Renal cortical epithelial cell (primary cell): Measurements from ENCODE around the gene NMUR1. TPM values are rescaled to one million over a fixed set of nuclear protein-coding genes. Genes with fewer than 3 reads are reported as not detected.

Experiments
- DNase-seq: peaks from one replicate; pipeline ENCODE4 v3.0.0-alpha.2; 2011; ENCODE audit warnings: low read depth
- total RNA-seq: library from RNA; depleted of rRNA; stranded (reverse); fragments of >200 nt; gene quantifications from 2 replicates; pipeline ENCODE4 v1.2.3, GENCODE V29; 2014

Gene NMUR1
- total RNA-seq, 1 donor from 2014 or later, result 0.05 TPM

DNA sequence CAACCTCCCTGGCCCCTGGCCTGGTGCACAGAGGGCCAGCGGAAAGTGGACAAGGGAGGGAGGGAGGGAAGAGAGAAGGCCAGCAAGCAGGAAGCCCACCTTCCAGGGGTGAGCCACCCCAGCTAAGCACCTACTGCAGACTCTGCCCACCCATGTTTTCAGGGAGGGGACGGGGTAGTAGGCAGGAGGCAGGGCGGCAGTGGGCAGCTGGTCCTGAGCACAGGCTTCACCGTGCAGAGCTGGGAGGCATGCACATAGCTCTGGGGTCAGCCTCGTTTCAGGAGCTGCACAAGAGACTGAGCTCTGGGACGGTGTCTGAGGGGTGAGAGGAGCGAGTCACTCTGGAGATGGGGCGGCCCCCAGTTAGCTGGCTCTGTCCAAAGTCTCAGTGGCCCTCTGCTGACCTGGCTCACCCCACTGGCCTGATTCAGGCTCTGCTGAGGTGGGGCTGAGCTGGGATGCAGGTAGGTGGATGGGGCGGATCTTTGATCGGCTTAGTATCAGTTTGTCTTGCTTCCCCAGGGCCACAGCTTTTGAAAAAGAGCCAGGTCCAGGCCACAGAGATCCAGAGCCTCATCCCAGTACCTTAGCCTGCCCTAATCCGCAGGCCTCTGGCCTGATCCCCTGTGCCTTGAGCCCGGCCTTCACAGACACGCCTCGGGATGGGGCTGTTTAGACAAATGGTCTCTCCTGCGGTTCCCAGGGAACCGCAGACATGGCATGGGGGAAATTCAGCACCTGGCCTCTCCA, 3.7 kb downstream of the NMUR1 start:
- no peak for DNase-seq

DNA sequence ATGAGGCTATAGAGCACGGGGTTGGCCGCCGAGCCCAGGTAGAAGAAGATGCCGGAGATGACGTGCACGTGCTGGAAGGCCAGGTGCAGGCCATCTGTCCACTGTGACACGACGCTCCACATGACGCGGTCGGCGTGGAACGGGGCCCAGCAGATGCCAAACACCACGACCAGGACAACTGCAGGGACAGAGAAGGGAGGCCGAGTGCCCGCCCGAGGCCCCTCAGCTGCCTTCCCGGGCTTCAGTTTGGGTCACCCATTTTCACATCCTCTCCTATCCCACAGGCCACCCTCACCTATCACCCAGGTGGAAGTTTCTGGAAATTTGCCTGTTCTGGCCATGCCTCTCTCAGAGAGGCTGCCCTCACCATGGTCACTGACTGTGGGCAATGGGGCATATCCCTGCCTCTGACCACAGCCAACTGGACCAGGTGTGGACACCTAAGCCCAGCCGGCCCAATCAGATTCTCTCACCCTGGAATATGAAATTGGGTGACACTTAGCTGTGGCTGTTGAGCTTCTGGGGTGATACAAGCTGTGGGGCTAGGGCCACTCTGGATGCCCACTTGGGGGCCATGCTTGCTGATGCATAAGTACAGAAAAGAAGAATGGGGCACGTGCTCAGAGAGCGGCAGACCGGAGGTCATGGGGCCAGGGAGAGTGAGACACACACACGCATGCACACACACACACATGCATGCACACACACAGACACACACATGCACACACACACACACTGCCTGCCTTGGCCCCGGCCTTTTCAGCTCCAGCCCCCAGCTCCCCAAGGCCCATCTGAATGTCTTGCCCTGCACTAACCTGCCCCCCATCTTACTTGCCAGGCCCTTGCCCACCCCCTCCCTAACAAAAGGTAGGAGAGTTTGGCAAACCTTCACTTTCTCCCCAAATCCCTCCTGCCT, 4.7 kb downstream of the NMUR1 start:
- no peak for DNase-seq

DNA sequence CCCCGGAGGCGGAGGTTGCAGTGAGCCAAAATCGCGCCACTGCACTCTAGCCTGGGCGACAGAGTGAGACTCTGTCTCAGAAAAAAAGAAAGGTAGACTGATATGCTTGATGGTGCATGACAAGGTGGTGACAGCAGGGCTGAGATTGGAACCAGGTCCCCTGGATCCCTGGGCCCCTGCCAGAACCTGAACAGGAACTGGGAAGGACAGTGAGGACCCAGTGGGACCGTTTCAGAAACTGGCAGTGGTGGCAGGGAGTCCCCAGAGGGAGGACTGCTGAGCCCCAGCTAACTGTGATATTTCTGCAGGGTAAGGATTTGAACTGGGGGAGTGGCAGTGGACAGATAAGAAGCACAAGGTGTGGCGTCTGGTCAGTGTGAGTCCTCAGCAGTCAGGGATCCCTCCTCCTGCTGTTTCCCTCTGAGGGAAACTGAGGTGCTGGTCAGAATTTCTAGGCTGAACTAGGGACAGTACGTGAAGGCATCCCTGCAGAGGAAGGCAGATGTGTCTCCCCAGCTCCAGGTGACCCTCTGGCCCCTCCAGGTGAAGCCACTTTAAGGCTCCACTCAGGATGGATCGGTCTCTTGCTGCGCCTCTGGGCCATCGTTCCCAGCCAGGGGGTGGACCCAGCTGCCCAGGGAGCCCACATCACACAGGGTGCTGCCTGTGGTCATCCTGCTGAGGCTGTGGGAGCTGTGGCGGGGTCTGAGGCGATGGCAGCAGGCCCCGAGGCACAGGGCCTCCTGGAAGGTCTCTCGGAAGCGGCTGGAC, 5.6 kb downstream of the NMUR1 start:
- DNase-seq, result no peak

DNA sequence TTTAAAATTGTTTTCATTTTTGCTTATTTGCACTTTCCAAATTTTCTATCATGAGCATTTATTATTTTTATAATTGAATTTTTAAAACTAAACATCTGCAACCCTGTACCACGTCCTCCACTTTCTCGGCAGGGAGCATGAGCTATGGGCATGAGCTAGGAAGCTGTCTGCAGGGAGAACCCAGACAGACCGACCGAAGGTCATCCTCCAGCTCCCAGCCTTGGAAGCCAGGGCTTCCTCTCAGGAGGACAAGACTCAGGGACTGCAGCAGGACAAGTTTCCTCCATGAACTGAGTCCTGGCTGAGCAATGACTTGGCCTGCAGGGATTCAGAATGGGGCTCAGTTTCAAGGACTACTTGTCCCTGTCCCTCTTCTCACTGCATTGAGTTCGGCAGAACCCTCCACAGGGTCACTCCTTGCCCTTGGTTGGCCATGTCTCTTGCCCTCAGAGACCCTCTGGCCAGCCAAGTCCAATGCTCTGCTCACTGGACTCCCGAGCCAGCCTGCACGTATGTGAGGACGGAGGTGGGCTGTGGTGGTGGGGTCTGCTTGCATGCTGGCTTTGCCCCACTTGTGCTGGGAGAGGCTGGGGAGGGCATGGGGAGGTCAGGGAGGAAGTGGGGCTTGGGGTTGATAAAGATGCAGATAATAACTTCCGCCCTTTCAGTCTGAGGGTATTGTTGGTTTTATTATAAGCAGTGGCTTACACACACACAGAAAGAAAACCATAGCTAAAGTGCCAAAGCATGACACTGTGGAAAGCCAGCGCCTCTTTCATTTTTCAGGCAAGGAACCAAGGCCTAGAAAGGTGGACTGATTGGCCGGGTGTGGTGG, 6.6 kb downstream of the NMUR1 start:
- DNase-seq, result no peak

DNA sequence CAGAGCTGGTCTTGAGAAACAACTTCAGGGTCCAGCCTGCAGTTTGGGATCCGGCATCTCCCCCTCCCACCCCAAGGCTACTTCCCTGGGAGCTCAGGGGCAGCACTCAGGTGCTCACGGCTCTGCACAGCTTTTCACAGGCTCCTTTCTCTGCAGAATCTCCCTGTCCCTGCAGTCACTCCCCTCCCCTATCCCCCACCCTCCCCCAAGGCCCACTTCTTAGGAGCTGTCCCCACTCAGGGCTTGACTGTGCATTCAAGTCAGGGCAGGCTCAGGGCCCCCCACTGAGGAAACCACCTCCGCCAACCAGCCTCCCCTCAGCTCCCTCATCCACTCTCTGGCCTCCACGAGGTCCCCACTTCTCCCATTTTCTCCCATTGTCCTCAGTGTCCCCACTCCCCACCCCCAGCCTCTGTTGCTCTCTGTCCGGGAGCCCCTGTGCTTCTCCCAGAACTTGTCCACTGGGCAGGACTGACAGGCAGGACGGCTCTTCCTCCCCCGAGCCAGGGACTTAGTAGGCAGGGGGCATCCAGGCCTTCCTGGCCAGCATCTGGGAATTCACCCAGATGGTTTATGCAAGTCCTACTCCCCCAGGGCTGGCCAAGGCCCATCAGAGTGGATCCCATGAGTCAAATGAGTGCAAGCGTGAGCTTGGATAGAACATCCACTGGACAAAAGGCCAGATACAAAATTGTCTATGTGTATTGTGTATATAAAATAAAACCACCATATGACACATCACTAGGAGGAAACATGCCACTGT, 7.6 kb downstream of the NMUR1 start:
- no peak for DNase-seq

DNA sequence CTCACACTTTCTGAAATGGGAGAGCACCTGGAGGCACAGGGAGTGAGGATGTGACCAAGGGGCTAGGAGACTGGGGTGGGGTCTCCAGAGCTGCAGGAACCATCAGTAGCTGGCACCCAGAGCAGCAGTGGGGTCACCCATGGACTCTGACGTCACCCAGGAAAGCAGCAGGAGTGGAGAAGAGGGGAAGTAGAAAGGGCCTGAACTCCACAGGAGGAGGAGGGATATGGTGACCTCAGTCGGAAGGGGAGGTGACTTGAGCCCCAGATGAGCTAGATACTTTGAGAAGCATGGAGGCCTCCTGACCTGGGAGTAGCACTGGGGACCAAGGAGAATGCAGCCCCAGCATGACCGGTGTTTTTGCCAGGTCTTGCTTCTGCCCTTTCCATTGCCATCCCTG, 8.8 kb downstream of the NMUR1 start:
- DNase-seq, result no peak

DNA sequence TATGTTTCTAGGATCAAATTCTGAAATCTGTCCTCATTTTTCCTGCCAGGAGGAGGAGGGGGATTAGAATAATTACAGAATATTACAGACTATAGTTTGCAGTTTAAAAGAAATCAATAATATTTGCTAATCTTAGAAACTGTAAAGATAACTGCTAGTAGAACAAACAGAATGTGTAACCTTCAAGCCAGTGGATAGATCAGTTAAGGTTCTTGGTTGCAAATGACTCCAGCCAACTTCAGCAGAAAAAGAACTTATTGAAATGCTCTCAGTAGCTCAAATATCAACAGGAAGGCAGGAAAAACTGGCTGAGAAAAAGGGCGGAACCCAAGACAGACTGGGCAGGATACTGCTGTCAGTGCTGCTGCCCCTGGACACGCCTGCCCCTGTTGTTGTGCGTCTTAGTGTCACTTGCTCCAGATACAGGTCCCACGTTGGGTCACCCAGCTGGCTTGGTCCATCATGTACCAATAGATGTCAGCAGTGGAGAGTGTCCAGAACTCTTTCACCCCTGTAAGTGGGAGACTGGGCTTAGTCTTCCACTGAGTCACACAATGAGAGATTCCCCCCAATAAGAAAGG, 10.2 kb downstream of the NMUR1 start:
- no peak for DNase-seq

DNA sequence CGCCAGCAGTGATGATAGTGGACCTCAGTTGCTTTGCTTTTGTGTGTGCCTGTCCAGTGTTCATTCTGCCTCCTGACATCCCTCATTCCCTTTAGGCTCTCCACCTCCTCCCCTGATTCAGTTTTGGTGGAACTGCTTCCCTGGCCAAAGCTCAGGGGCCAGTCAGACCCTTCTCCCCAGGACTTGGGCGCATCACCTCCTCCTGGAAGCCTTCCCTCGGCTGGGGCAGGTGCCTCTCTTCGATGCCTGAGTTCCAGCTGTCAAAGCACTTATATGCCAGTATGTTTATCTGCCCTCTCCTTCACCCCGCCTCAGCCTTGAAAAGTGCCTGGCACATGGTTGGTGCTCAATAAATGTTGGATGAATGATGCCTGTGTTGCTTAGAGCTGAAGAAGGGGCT, 11.5 kb downstream of the NMUR1 start:
- DNase-seq, result no peak

DNA sequence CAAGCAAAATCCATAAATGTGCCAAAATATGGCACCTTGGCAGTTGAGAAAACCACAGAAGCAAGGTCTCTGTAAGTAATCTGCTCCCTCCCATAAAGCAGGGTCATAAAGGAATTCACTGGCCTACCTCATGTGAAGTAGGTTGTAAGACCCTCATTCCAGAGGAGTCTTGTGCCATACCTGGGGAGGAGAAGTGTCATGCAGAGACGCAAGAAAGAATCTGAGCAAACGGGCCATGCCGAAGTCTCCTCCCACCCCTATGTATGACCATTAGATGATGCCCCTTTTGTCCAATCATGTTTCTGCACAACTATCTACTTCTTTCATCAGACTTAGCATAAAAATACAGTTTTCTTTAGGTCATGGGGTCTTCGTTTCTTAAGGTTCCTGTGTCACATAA, 14.6 kb downstream of the NMUR1 start:
- DNase-seq, result no peak

DNA sequence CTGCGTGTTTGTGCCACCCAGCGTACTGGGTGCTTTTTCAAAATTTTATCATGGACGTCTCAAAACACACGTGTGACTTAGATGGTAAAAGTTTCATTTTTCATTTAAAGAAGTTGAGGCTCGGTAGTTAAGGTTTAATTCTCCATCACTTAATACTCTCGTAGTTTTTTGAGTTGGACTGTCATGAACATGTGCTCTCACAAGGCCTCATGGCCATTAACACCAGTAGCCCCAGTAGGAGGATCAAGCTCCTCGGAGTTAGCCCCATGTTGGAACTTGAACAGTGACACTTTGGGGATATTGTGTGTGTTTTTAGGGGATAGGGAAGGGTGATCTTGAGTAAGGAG, 15.3 kb downstream of the NMUR1 start:
- no peak for DNase-seq

DNA sequence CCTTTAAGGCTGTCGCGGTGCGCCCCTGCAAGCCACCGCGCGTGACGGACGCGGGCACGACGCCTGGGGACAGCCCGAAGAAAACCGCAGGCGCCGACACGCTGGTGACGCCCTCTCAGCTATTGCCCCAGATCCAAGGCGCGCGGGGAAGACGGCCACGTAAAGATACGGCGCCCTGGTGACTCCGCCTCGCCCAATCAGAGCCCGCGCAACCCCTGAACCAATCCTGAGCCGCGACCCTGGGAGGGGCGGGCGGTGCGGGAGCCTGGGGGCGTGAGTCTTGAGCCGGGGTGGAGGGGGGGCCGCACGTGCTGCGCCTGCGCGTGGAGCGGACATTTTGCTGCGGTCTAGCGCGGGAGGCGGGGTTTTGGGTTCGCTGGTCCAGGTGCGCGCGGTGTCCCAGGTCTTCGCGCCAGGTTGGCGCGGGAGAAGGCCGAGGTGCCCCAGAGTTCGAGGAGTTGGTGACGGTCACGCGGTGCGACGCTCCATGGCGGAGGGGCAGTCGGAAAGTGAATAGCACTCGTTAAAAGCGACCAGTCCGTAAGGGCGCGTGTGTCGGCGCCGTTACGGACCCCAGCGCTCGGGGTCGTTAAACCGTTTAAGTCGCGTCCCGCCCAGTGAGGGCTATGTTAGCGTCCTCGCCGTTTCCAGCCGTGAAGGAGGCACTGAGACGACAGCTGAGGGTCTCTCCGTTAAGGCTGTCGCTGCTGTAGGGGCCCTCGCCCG, 15.9 kb downstream of the NMUR1 start:
- peak; percentile 85 for DNase-seq

DNA sequence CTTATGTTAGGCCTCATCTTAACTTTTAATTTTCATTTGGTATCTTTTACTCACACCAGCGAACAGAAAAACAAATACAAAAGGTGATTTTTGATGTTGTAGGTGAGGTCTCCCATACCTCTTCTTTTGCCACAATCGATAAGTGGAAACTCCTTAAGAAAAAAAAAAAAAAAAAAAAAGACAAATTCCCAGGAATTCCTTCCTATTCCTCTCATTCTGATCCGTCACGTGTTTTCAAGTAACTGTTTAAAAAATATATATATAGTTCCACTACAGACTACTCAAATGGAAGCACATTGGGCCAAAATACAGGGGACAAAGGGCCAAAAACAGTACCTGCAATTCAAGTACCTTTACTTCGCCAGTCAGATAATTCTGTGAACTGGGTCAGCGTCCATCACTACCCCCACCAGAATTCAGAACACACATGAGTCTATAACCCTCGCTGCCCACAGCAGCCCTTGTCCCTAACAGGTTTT, 16.5 kb downstream of the NMUR1 start:
- no peak for DNase-seq

DNA sequence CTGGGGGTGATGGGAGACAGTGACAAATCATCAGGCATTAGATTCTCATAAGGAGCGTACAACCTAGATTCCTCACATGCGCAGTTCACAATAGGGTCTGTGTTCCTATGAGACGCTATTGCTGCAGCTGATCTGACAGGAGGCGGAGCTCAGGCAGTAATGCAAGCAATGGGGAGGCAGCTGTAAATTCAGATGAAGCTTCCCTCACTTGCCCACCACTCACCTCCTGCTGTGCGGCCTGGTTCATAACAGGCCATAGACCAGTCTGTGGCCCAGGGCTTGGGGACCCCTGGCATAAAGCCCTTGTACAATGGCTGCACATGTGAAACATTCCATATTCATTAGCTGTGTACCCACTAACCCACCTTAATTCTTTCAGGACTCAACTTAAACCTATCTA, 18.0 kb downstream of the NMUR1 start:
- no peak for DNase-seq

DNA sequence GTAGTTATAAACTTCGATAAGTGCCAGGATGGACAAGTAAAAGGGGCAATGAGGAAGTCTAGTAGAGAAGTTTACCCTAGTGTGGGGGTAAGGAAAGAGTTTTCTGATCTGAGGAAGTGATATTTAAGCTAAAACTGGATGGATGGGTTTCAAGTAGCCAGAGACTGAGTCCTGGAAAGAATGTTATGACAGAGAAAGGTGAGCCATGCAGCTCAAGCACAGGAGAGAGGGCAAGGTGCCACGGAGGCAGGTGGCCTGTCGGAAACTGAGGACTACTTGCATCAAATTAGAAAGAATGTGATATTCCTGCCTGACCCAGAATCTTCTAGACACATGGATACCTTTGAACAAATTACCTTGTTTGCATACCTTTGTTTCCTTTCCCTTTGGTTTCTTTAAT, 26.5 kb downstream of the NMUR1 start:
- DNase-seq, result no peak

DNA sequence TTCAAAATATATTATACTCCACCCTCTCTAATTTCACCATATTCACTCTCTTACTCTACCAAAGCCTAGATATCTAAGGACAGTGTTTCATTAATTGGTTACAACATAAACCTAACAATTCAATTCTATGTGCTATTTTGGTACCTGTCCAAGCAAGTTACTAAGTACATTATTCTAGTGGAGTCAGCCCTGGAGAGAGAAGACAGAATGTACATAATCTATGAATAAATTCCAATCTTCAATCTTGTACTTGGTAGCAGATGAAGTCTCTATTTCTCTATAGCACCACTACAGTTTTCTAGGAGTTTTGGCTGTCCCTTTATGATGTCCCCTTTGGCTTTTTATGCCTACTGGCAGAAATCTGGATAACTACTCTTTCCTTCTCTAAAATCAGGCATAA, 27.6 kb downstream of the NMUR1 start:
- no peak for DNase-seq

DNA sequence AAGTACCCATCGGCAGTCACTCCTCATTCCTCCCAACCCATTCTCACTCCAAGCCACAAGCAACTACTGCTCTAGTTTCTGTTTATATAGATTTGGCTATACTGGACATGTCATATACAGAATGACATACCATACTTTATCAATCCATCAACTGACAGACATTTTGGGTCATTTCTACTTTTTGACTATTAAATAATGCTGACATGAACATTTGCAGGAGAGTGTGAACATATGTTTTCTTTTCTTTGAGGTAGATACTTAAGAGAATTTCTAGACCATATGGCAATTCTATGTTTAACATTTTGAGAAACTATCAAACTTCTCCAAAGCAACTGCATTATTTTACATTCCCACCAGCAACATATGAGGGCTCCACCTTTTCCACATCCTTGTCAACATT, 32.6 kb downstream of the NMUR1 start:
- DNase-seq, result no peak

DNA sequence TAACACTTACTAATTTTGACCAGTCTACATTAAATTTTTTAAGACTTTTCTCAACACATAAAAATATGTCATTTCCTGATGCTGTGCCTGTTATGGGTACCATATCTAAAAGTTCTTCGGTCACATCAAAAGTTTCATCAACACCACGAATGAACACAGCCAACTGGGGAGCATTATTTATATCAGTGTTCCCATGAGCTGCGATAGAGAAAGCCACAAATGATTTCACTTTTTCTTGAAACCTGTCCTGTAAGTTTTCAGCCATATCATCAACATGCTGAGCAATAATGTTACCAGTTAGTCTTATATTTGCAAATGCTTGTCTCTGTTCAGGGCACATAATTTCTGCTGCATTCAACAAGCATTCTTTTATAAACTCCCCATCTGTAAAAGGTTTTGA, 35.6 kb downstream of the NMUR1 start:
- no peak for DNase-seq

DNA sequence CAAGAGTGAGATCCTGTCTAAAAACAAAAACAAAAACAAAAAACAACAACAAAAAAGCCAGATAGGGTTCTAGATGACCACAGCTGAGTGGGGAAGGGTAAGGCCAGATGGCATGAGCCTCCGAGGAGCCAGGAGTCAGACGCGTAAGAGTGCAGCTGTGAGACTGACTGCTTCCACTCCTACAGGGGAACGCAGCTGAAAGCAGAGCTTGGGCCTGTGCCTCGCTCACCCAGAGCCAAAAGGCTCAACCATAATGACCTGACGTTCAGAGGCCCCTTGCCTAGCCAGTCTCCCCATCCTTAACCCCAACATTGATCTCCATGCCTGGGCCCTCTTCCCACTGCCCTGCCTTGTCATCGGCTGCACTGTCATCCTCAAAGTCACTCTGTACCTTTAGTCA, 39.4 kb downstream of the NMUR1 start:
- no peak for DNase-seq

DNA sequence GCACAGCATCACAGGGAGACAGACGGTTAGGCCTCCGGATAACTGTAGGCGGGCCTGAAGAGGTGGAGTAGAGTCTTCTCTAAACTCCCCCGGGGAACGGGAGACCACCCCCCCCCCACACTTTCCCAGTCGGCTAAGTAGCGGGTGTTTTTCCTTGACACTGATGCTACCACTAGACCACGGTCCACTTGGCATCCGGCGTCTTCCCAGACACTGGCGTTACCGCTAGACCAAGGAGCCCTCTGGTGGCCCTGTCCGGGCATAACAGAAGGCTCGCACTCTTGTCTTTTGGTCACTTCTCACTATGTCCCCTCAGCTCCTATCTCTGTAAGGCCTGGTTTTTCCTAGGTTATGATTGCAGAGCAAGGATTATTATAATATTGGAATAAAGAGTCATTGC, 40.3 kb downstream of the NMUR1 start:
- DNase-seq, result no peak

DNA sequence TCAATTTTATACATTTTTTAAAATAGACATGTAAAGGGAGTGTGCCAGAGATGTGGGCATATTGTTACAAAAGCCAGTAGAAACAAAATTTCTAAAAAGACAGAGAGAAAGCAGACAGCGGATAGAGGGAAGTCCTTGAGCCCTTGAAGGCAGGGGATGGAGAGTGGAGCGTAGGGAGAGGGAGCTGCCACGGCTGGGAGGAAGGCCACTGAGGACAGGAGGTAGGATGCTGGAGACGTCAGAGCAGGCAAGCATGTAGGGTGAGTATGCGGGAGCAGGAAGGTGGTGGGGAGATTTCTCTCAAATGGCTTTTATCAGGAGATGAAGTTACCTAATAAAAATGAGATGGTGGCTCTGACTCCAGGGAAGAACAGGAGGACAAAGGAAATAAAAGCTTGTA, 41.9 kb downstream of the NMUR1 start:
- no peak for DNase-seq
